ENCODE measurements around the gene TALDO1. TPM values are rescaled to one million over a fixed set of nuclear protein-coding genes. Genes with fewer than 3 reads are reported as not detected.
A peak's percentile ranks its signal among the peaks of the same experiment; 100 is the strongest.

TALDO1 gene
- total RNA-seq, 2 donors from 2014 or later, result 132 to 232 TPM

GRCh38 chr11:720017-720641 is 27.1 kb upstream of the TALDO1 start:
- Histone ChIP-seq H3K27ac (no peak overlapping the region), H3K27me3 (replicated peaks; ENCODE audit: insufficient read depth) (no peaks in the 10 kb centered on the region), H3K4me1 (ENCODE audit: control insufficient read depth in 1 of 2, low read depth in 2 of 2) (peaks cover 4 to 8% of the 10 kb centered on the region in 2 donors), H3K9me3 (no peaks in the 10 kb centered on the region), H3K4me3 (peak overlapping the region; percentile 61), H3K36me3 (no peaks in the 10 kb centered on the region)
- DNase-seq (ENCODE audit: low spot score), result no peak
- ATAC-seq (ENCODE audit: insufficient number of reproducible peaks, low FRiP score, low read depth), result no peak
- TF ChIP-seq, protein P1, sequence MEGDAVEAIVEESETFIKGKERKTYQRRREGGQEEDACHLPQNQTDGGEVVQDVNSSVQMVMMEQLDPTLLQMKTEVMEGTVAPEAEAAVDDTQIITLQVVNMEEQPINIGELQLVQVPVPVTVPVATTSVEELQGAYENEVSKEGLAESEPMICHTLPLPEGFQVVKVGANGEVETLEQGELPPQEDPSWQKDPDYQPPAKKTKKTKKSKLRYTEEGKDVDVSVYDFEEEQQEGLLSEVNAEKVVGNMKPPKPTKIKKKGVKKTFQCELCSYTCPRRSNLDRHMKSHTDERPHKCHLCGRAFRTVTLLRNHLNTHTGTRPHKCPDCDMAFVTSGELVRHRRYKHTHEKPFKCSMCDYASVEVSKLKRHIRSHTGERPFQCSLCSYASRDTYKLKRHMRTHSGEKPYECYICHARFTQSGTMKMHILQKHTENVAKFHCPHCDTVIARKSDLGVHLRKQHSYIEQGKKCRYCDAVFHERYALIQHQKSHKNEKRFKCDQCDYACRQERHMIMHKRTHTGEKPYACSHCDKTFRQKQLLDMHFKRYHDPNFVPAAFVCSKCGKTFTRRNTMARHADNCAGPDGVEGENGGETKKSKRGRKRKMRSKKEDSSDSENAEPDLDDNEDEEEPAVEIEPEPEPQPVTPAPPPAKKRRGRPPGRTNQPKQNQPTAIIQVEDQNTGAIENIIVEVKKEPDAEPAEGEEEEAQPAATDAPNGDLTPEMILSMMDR (IDR thresholded peaks at IDR 0.05), result no peak

DNA sequence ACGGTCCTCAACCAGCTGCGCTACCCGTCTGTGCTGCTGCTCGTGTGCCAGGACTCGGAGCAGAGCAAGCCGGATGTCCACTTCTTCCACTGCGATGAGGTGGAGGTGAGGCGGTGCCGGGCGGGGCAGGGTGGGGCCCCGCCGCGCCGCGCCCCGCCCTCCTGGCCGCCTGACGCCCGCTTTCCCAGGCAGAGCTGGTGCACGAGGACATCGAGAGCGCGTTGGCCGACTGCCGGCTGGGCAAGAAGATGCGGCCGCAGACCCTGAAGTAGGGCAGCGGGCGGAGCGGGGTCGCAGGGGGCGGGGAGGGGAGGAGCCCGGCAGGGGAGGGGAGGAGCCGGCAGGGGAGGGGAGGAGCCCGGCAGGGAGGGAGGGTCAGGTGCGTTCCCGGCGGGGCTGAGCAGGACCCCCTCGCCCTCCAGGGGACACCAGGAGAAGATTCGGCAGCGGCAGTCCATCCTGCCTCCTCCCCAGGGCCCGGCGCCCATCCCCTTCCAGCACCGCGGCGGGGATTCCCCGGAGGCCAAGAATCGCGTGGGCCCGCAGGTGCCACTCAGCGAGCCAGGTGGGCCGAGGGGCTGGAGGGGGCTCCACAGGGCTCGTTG is 26.5 kb upstream of the TALDO1 start:
- TF ChIP-seq, protein P1 (IDR thresholded peaks at IDR 0.05), result no peak
- peak overlapping the region; percentile 61 for H3K4me3 ChIP-seq
- no peak overlapping the region for H3K27ac ChIP-seq
- no peaks in the 10 kb centered on the region for H3K9me3 ChIP-seq
- DNase-seq (ENCODE audit: low spot score), result no peak
- H3K27me3 ChIP-seq (replicated peaks; ENCODE audit: insufficient read depth), result no peaks in the 10 kb centered on the region
- H3K4me1 ChIP-seq (ENCODE audit: control insufficient read depth in 1 of 2, low read depth in 2 of 2), result peaks cover 4 to 11% of the 10 kb centered on the region in 2 donors
- no peaks in the 10 kb centered on the region for H3K36me3 ChIP-seq
- no peak for ATAC-seq (ENCODE audit: insufficient number of reproducible peaks, low FRiP score, low read depth)

GRCh38 chr11:721247-721740 is 26.0 kb upstream of the TALDO1 start:
- H3K4me3 ChIP-seq, result peak overlapping the region; percentile 61
- no peak for DNase-seq (ENCODE audit: low spot score)

GRCh38 chr11:721741-722345 is 25.4 kb upstream of the TALDO1 start:
- Histone ChIP-seq H3K4me1 (ENCODE audit: control insufficient read depth in 1 of 2, low read depth in 2 of 2) (peaks cover 13 to 22% of the 10 kb centered on the region in 2 donors), H3K27me3 (replicated peaks; ENCODE audit: insufficient read depth) (no peaks in the 10 kb centered on the region), H3K27ac (no peak overlapping the region), H3K4me3 (no peak overlapping the region), H3K9me3 (no peaks in the 10 kb centered on the region), H3K36me3 (no peaks in the 10 kb centered on the region)
- DNase-seq (ENCODE audit: low spot score) (no peak), ATAC-seq (ENCODE audit: insufficient number of reproducible peaks, low FRiP score, low read depth) (no peak)
- TF ChIP-seq, protein P1 (IDR thresholded peaks at IDR 0.05), result no peak

More at GRCh38 chr11:721247-721740, 26.0 kb upstream of the TALDO1 start:
- Histone ChIP-seq H3K27me3 (replicated peaks; ENCODE audit: insufficient read depth) (no peaks in the 10 kb centered on the region), H3K4me1 (ENCODE audit: control insufficient read depth in 1 of 2, low read depth in 2 of 2) (peaks cover 8 to 17% of the 10 kb centered on the region in 2 donors), H3K27ac (no peak overlapping the region), H3K36me3 (no peaks in the 10 kb centered on the region), H3K9me3 (no peaks in the 10 kb centered on the region)
- TF ChIP-seq, protein P1 (IDR thresholded peaks at IDR 0.05), result no peak
- ATAC-seq (ENCODE audit: insufficient number of reproducible peaks, low FRiP score, low read depth), result no peak

DNA sequence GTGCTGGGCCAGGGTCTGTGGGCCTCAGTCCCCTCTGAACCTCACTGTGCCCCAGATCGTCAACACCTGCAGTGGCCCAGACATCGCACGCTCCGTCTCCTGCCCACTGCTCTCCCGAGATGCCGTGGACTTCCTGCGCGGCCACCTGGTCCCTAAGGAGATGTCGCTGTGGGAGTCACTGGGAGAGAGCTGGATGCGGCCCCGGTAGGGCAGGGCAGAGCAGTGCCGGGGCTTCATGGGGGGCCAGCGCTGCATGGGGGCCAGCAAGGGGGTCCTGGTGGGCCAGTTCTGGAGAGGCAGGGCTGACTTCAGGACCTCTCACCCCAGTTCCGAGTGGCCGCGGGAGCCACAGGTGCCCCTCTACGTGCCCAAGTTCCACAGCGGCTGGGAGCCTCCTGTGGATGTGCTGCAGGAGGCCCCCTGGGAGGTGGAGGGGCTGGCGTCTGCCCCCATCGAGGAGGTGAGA is 24.9 kb upstream of the TALDO1 start:
- Histone ChIP-seq H3K36me3 (no peaks in the 10 kb centered on the region), H3K27me3 (replicated peaks; ENCODE audit: insufficient read depth) (no peaks in the 10 kb centered on the region), H3K9me3 (no peaks in the 10 kb centered on the region), H3K4me1 (ENCODE audit: control insufficient read depth in 1 of 2, low read depth in 2 of 2) (peaks cover 16 to 28% of the 10 kb centered on the region in 2 donors), H3K4me3 (no peak overlapping the region), H3K27ac (no peak overlapping the region)
- TF ChIP-seq, protein P1 (IDR thresholded peaks at IDR 0.05), result no peak
- DNase-seq (ENCODE audit: low spot score) (no peak), ATAC-seq (ENCODE audit: insufficient number of reproducible peaks, low FRiP score, low read depth) (no peak)

Measured in thoracic aorta (tissue), 2 donors.